A673 (cell line): ENCODE results near the gene VPS13D. TPM values are rescaled to one million over a fixed set of nuclear protein-coding genes. Genes with fewer than 3 reads are reported as not detected.

Source experiments
- BruUV-seq: library from RNA; stranded (reverse); fragments of 400-500 nt; replicated peaks from 2 replicates; lab custom pipeline; 2021; lab: Mats Ljungman, UMichigan
- CTCF ChIA-PET: fragments of 300-600 bp; sonication (Branson Sonifier 250); formaldehyde crosslinking; loops from one replicate; lab custom pipeline; 2022; ENCODE audit warnings: antibody characterized with exemption; lab: Charles Lee
- POLR2A ChIA-PET: fragments of 300-600 bp; sonication (Branson Sonifier 250); formaldehyde crosslinking; loops from one replicate; lab custom pipeline; 2022; ENCODE audit warnings: antibody characterized with exemption; ENCODE audit not compliant: low non-redundant PET; lab: Charles Lee
- DNase-seq: peaks from one replicate; pipeline ENCODE4 v3.0.0-alpha.2; 2015; ENCODE audit warnings: low spot score
- H3K27ac ChIP-seq: fragments of 200-600 bp; sonication (generic); 2 replicates; pipeline ENCODE4 v1.5.1; 2016; ENCODE audit warnings: mixed run types, low read depth, mild to moderate bottlenecking, mixed read lengths, antibody characterized with exemption, low read length; ENCODE audit not compliant: poor library complexity, severe bottlenecking
- H3K27me3 ChIP-seq: fragments of 200-600 bp; sonication (generic); replicated peaks from 2 replicates; pipeline ENCODE4 v1.6.1; 2017; ENCODE audit warnings: mixed run types, low read depth, mild to moderate bottlenecking, mixed read lengths, antibody characterized with exemption, low read length; ENCODE audit not compliant: insufficient read depth, poor library complexity
- H3K36me3 ChIP-seq: fragments of 200-600 bp; sonication (generic); 2 replicates; pipeline ENCODE4 v1.6.1; 2016; ENCODE audit warnings: mixed run types, mild to moderate bottlenecking, mixed read lengths, antibody characterized with exemption, low read length; ENCODE audit not compliant: insufficient read depth, poor library complexity, severe bottlenecking
- H3K4me1 ChIP-seq: fragments of 200-600 bp; sonication (generic); 2 replicates; pipeline ENCODE4 v1.6.1; 2017; ENCODE audit warnings: mixed run types, mild to moderate bottlenecking, mixed read lengths, antibody characterized with exemption, low read length; ENCODE audit not compliant: insufficient read depth, poor library complexity, severe bottlenecking
- H3K4me3 ChIP-seq: fragments of 200-600 bp; sonication (generic); 2 replicates; pipeline ENCODE4 v1.5.1; 2016; ENCODE audit warnings: low read depth, mixed run types, mild to moderate bottlenecking, mixed read lengths, low read length; ENCODE audit not compliant: poor library complexity, severe bottlenecking
- H3K9me3 ChIP-seq: fragments of 200-600 bp; sonication (generic); 2 replicates; pipeline ENCODE4 v1.6.1; 2016; ENCODE audit warnings: mixed run types, low read depth, mild to moderate bottlenecking, mixed read lengths, antibody characterized with exemption, low read length; ENCODE audit not compliant: poor library complexity, severe bottlenecking
- CTCF ChIP-seq: fragments of 300-800, 200-600 bp; sonication (generic); conservative IDR thresholded peaks from 2 replicates; pipeline ENCODE4 v1.5.1; 2017; ENCODE audit warnings: low read depth, mild to moderate bottlenecking, antibody characterized with exemption, low read length, moderate library complexity, mixed read lengths
- EZH2 ChIP-seq: fragments of 200-600 bp; sonication (generic); IDR thresholded peaks from 2 replicates; pipeline ENCODE4 v1.6.1; 2017; ENCODE audit warnings: borderline replicate concordance, low read depth, mild to moderate bottlenecking, mixed read lengths, antibody characterized with exemption, low read length; ENCODE audit not compliant: poor library complexity, severe bottlenecking
- intact Hi-C: fragments of 100-400 bp; cut with micrococcal nuclease; formaldehyde crosslinking; loops from one replicate; pipeline ENCODE4 v1.10.0; 2022; ENCODE audit not compliant: unreplicated experiment
- total RNA-seq: library from RNA; stranded (reverse); gene quantifications from 2 replicates; pipeline ENCODE4 v1.2.3, GENCODE V29; 2021

Gene VPS13D
- total RNA-seq, 1 experiment from 2014 or later: 32.5 TPM

- no peak overlapping the region for H3K27ac ChIP-seq
- no peaks in the 10 kb centered on the region for H3K27me3 ChIP-seq
- intact Hi-C loops: no loop called here
- no peak overlapping the region for H3K4me3 ChIP-seq
- DNase-seq: no peak
- H3K9me3 ChIP-seq: peaks cover 10% of the 10 kb centered on the region
- POLR2A ChIA-PET: no interaction called here
- CTCF ChIA-PET: no interaction called here
- H3K4me1 ChIP-seq: no peaks in the 10 kb centered on the region
- TF ChIP-seq CTCF (no peak), EZH2 (no peak)
- H3K36me3 ChIP-seq: peaks cover 31% of the 10 kb centered on the region
- BruUV-seq: no TSS peak
These were observed 118.3 kb downstream of the VPS13D start for GRCh38 chr1:12348113-12348512.

- BruUV-seq: no TSS peak
- Histone ChIP-seq H3K4me3 (no peak overlapping the region), H3K27me3 (no peaks in the 10 kb centered on the region), H3K27ac (no peak overlapping the region), H3K36me3 (peaks cover 21% of the 10 kb centered on the region), H3K9me3 (peaks cover 10% of the 10 kb centered on the region), H3K4me1 (no peaks in the 10 kb centered on the region)
- DNase-seq: no peak
- ChIA-PET POLR2A (no interaction called here), CTCF (no interaction called here)
- intact Hi-C loops: no loop called here
- TF ChIP-seq EZH2: no peak
- no peak for TF ChIP-seq CTCF
These were observed 124.2 kb downstream of the VPS13D start for GRCh38 chr1:12353981-12354380.

GRCh38 chr1:12356004-12356890 is 126.4 kb downstream of the VPS13D start:
- H3K27me3 ChIP-seq: no peaks in the 10 kb centered on the region
- no peak for TF ChIP-seq EZH2
- TF ChIP-seq CTCF: no peak
- no peak overlapping the region for H3K4me3 ChIP-seq
- CTCF ChIA-PET: no interaction called here
- no peaks in the 10 kb centered on the region for H3K36me3 ChIP-seq
- POLR2A ChIA-PET: no interaction called here
- no peaks in the 10 kb centered on the region for H3K9me3 ChIP-seq
- no peak overlapping the region for H3K27ac ChIP-seq
- DNase-seq: no peak
- H3K4me1 ChIP-seq: no peaks in the 10 kb centered on the region
- intact Hi-C loops: no loop called here
- BruUV-seq: no TSS peak
